Measurements from ENCODE around the gene RHPN2.

Gene RHPN2

GRCh38 chr19:33064792-33065550, at the start of gene RHPN2:
TSS of gene RHPN2 (minus strand) at chr19:33064888. CDS start at chr19:33064852, 36 bp downstream.
- TF ChIP-seq ZFX (IDR thresholded peaks at IDR 0.05; ENCODE audit: borderline replicate concordance) (no peak), CTCF (IDR thresholded peaks at IDR 0.05) (no peak)
- peak within 1 kb of the TSS; percentile 18; the same call in 1 of the 2 replicates for H3K27ac ChIP-seq

GRCh38 chr19:33114312-33114711, 49.6 kb upstream of the RHPN2 start:
- H3K27ac ChIP-seq: no peak overlapping the region
- TF ChIP-seq ZFX (IDR thresholded peaks at IDR 0.05; ENCODE audit: borderline replicate concordance) (no peak), CTCF (IDR thresholded peaks at IDR 0.05) (no peak)

- H3K27ac ChIP-seq: no peak overlapping the region
- TF ChIP-seq CTCF (IDR thresholded peaks at IDR 0.05) (no peak), ZFX (IDR thresholded peaks at IDR 0.05; ENCODE audit: borderline replicate concordance) (no peak)
Measured at GRCh38 chr19:33111587-33111986, 46.9 kb upstream of the RHPN2 start.

- H3K27ac ChIP-seq: no peak overlapping the region
- TF ChIP-seq CTCF (IDR thresholded peaks at IDR 0.05) (no peak), ZFX (IDR thresholded peaks at IDR 0.05; ENCODE audit: borderline replicate concordance) (no peak)
Measured at GRCh38 chr19:33110137-33110910, 45.6 kb upstream of the RHPN2 start.

GRCh38 chr19:33108161-33108560, 43.5 kb upstream of the RHPN2 start:
- TF ChIP-seq ZFX (IDR thresholded peaks at IDR 0.05; ENCODE audit: borderline replicate concordance): no peak
- no peak for TF ChIP-seq CTCF (IDR thresholded peaks at IDR 0.05)
- no peak overlapping the region for H3K27ac ChIP-seq

GRCh38 chr19:33102893-33103292, 38.2 kb upstream of the RHPN2 start:
- no peak overlapping the region for H3K27ac ChIP-seq
- TF ChIP-seq ZFX (IDR thresholded peaks at IDR 0.05; ENCODE audit: borderline replicate concordance) (no peak), CTCF (IDR thresholded peaks at IDR 0.05) (no peak)
